HepG2 (cell line): Measurements from ENCODE around the gene TMEM238. TPM values are rescaled to one million over a fixed set of nuclear protein-coding genes. Genes with fewer than 3 reads are reported as not detected.

Experiments used
- BORCS8-MEF2B ChIP-seq: sonication (generic); formaldehyde crosslinking; IDR thresholded peaks from 2 replicates; pipeline ENCODE4 v1.8.0; 2022; ENCODE audit warnings: mild to moderate bottlenecking, missing genetic modification reagents
- CERS6 ChIP-seq: sonication (generic); formaldehyde crosslinking; IDR thresholded peaks from 2 replicates; pipeline ENCODE4 v1.5.0; 2020; ENCODE audit warnings: missing genetic modification reagents
- CREB1 ChIP-seq, 2 experiments: fragments of 450-650 bp in 1 of 2; IDR thresholded peaks; 2 replicates each; pipeline ENCODE4 v1.6.1; 2016 to 2017; ENCODE audit warnings: control low read depth in 1 of 2, mild to moderate bottlenecking in 1 of 2, missing compliant biosample characterization in 1 of 2, missing genetic modification characterization in 1 of 2
- DMAP1 ChIP-seq: IDR thresholded peaks from 2 replicates; pipeline ENCODE4 v1.6.1; 2016
- ELF3 ChIP-seq: IDR thresholded peaks from 2 replicates; pipeline ENCODE4 v1.6.1; 2016; ENCODE audit warnings: missing genetic modification reagents, missing compliant biosample characterization
- HDAC2 ChIP-seq: sonication (generic); formaldehyde crosslinking; IDR thresholded peaks from 2 replicates; pipeline ENCODE4 v1.4.0; 2020; ENCODE audit warnings: missing genetic modification reagents
- MAZ ChIP-seq, 2 experiments: sonication (generic) in 1 of 2; formaldehyde crosslinking in 1 of 2; IDR thresholded peaks; 2 replicates each; pipeline versions ENCODE4 v1.5.0 to v1.6.1; 2012 to 2020; ENCODE audit warnings: low read depth in 2 of 2, mild to moderate bottlenecking in 2 of 2, borderline replicate concordance in 1 of 2, improper control_type of control experiment in 1 of 2, low read length in 1 of 2, missing genetic modification reagents in 1 of 2, moderate library complexity in 1 of 2
- MED1 ChIP-seq: sonication (generic); formaldehyde crosslinking; IDR thresholded peaks from 2 replicates; pipeline ENCODE4 v1.4.0; 2020; ENCODE audit warnings: missing genetic modification reagents
- MEIS2 ChIP-seq: sonication (generic); formaldehyde crosslinking; IDR thresholded peaks from 2 replicates; pipeline ENCODE4 v1.9.0; 2021; ENCODE audit warnings: mild to moderate bottlenecking, missing genetic modification reagents
- PRDM10 ChIP-seq: sonication (generic); formaldehyde crosslinking; IDR thresholded peaks from 2 replicates; pipeline ENCODE4 v1.4.0; 2020; ENCODE audit warnings: low read depth, missing genetic modification reagents
- RARA ChIP-seq: IDR thresholded peaks from 2 replicates; pipeline ENCODE4 v1.6.1; 2016; ENCODE audit warnings: missing genetic modification reagents, missing compliant biosample characterization
- SALL2 ChIP-seq: sonication (generic); formaldehyde crosslinking; IDR thresholded peaks from 2 replicates; pipeline ENCODE4 v1.8.1; 2023; ENCODE audit warnings: mild to moderate bottlenecking, missing genetic modification reagents, inconsistent platforms
- ZMYM3 ChIP-seq: sonication (generic); formaldehyde crosslinking; IDR thresholded peaks from 2 replicates; pipeline ENCODE4 v1.5.1; 2020; ENCODE audit warnings: mild to moderate bottlenecking, missing genetic modification reagents
- ZNF547 ChIP-seq: sonication (generic); formaldehyde crosslinking; IDR thresholded peaks from 2 replicates; pipeline ENCODE4 v1.5.1; 2020; ENCODE audit warnings: mild to moderate bottlenecking, missing genetic modification reagents
- ZNF691 ChIP-seq: sonication (generic); formaldehyde crosslinking; IDR thresholded peaks from 2 replicates; pipeline ENCODE4 v1.4.0; 2020; ENCODE audit warnings: missing genetic modification reagents, low read depth, mild to moderate bottlenecking, borderline replicate concordance
- polyA plus RNA-seq, 8 experiments: library from polyadenylated mRNA; depleted of rRNA in 3 of 8; stranded (reverse) in 7 of 8; unstranded in 1 of 8; fragments of >200 nt; fragmentation: Illumina TruSeq in 4 of 8; extraction: Trizol in 4 of 8; gene quantifications; 2 replicates each; pipeline versions ENCODE4 v1.2.1 to v1.2.3, GENCODE V29; 2011 to 2016; ENCODE audit warnings: low read depth in 4 of 8, missing spikeins in 1 of 8, mixed read lengths in 1 of 8; ENCODE audit not compliant: insufficient read depth in 1 of 8
- total RNA-seq, 5 experiments: library from RNA; depleted of rRNA; stranded (reverse); fragments of >200 nt; fragmentation: Illumina TruSeq; extraction: Trizol; gene quantifications; 2 replicates each; pipeline ENCODE4 v1.2.3, GENCODE V29; 2016; ENCODE audit warnings: low read depth in 1 of 5
- TF ChIP-seq, protein P1 (sequence below): IDR thresholded peaks from 2 replicates; pipeline ENCODE4 v1.6.1; 2012; ENCODE audit warnings: low read depth, low read length, improper control_type of control experiment
- TF ChIP-seq, protein P2 (sequence below): sonication (generic); formaldehyde crosslinking; conservative IDR thresholded peaks from 2 replicates; pipeline ENCODE4 v1.4.0; 2020; ENCODE audit warnings: mild to moderate bottlenecking, missing genetic modification reagents, moderate library complexity
- TF ChIP-seq, protein P3 (sequence below): sonication (generic); formaldehyde crosslinking; IDR thresholded peaks from 2 replicates; pipeline ENCODE4 v1.5.0; 2020; ENCODE audit warnings: mild to moderate bottlenecking, low read depth, missing genetic modification reagents, borderline replicate concordance

The TMEM238 gene
- total and polyA plus RNA-seq, 2 of the 13 experiments (the other 11 are each of a cell fraction or from before 2014, with no cell fraction given), result not detected

DNA sequence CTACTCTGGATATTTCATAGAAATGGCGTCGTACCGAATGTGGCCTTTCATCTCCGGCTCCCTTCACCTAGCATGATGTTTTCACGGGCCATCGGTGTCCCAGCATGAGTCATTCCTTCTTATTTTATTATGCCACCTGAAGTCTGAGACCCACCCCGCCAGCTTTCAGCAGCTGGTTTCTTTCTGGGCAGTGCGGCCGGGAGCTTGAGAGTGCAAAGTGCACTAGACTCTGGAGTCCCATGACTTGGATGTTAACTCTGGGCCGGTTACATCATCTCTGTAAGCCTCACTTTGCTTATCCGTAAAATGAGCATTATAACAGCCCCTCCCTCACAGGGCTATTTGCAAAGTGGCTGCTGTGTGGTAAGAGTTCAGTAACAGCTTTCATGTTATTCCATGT, 50.2 kb downstream of the TMEM238 start (continued):
- TF ChIP-seq DMAP1 (CRISPR knock-in tag), result peak; percentile 69
- TF ChIP-seq MED1 (CRISPR knock-in tag), result peak; percentile 70; the same call in 1 of the 2 replicates
- TF ChIP-seq ZMYM3 (CRISPR knock-in tag), result peak; percentile 90
- 0 out of 2 replicates have a peak, but pooled peaks have one; percentile 47 for TF ChIP-seq PRDM10 (CRISPR knock-in tag)
- peak; percentile 60 for TF ChIP-seq HDAC2 (CRISPR knock-in tag)
- no peak for TF ChIP-seq CERS6 (CRISPR knock-in tag)
- peak; percentile 71; the same call in 1 of the 2 replicates for TF ChIP-seq BORCS8-MEF2B
- TF ChIP-seq ZNF547 (CRISPR knock-in tag), result peak; percentile 38; the same call in 1 of the 2 replicates
- TF ChIP-seq, protein P1, sequence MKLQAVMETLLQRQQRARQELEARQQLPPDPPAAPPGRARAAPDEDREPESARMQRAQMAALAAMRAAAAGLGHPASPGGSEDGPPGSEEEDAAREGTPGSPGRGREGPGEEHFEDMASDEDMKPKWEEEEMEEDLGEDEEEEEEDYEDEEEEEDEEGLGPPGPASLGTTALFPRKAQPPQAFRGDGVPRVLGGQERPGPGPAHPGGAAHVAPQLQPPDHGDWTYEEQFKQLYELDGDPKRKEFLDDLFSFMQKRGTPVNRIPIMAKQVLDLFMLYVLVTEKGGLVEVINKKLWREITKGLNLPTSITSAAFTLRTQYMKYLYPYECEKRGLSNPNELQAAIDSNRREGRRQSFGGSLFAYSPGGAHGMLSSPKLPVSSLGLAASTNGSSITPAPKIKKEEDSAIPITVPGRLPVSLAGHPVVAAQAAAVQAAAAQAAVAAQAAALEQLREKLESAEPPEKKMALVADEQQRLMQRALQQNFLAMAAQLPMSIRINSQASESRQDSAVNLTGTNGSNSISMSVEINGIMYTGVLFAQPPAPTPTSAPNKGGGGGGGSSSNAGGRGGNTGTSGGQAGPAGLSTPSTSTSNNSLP, result peak; percentile 44
- TF ChIP-seq RARA (CRISPR knock-in tag), result peak; percentile 57; the same call in 1 of the 2 replicates
- no peak for TF ChIP-seq MAZ (IDR thresholded peaks at IDR 0.05; ENCODE audit: borderline replicate concordance, low read depth, low read length)
- peak; percentile 39; the same call in 1 of the 2 replicates for TF ChIP-seq MAZ (CRISPR knock-in tag; IDR thresholded peaks at IDR 0.05; ENCODE audit: low read depth)
- TF ChIP-seq, protein P2, sequence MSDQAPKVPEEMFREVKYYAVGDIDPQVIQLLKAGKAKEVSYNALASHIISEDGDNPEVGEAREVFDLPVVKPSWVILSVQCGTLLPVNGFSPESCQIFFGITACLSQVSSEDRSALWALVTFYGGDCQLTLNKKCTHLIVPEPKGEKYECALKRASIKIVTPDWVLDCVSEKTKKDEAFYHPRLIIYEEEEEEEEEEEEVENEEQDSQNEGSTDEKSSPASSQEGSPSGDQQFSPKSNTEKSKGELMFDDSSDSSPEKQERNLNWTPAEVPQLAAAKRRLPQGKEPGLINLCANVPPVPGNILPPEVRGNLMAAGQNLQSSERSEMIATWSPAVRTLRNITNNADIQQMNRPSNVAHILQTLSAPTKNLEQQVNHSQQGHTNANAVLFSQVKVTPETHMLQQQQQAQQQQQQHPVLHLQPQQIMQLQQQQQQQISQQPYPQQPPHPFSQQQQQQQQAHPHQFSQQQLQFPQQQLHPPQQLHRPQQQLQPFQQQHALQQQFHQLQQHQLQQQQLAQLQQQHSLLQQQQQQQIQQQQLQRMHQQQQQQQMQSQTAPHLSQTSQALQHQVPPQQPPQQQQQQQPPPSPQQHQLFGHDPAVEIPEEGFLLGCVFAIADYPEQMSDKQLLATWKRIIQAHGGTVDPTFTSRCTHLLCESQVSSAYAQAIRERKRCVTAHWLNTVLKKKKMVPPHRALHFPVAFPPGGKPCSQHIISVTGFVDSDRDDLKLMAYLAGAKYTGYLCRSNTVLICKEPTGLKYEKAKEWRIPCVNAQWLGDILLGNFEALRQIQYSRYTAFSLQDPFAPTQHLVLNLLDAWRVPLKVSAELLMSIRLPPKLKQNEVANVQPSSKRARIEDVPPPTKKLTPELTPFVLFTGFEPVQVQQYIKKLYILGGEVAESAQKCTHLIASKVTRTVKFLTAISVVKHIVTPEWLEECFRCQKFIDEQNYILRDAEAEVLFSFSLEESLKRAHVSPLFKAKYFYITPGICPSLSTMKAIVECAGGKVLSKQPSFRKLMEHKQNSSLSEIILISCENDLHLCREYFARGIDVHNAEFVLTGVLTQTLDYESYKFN (CRISPR knock-in tag), result peak; percentile 84
- TF ChIP-seq ZNF691 (CRISPR knock-in tag), result no peak
- TF ChIP-seq, protein P3, sequence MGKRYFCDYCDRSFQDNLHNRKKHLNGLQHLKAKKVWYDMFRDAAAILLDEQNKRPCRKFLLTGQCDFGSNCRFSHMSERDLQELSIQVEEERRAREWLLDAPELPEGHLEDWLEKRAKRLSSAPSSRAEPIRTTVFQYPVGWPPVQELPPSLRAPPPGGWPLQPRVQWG (CRISPR knock-in tag), result no peak
- peak; percentile 67 for TF ChIP-seq ELF3 (CRISPR knock-in tag)
- TF ChIP-seq MEIS2 (CRISPR knock-in tag), result no peak
- TF ChIP-seq SALL2 (CRISPR knock-in tag), result 0 out of 2 replicates have a peak, but pooled peaks have one; percentile 17
- TF ChIP-seq CREB1 (IDR thresholded peaks at IDR 0.05), result no peak
- TF ChIP-seq CREB1 (CRISPR knock-in tag; IDR thresholded peaks at IDR 0.05), result peak; percentile 77
